GM12878 (cell line): ENCODE measurements around the gene TOX2. TPM values are rescaled to one million over a fixed set of nuclear protein-coding genes. Genes with fewer than 3 reads are reported as not detected.

Experiments used
- FOXM1 ChIP-seq: IDR thresholded peaks from 2 replicates; pipeline ENCODE4 v1.6.1; 2012; ENCODE audit warnings: low read depth, mild to moderate bottlenecking, inconsistent platforms, low read length, moderate library complexity
- PRDM15 ChIP-seq: fragments of 450-650 bp; formaldehyde crosslinking; IDR thresholded peaks from 2 replicates; pipeline ENCODE4 v1.4.0; 2020; ENCODE audit warnings: mild to moderate bottlenecking, moderate library complexity
- polyA plus RNA-seq, 11 experiments: library from polyadenylated mRNA; depleted of rRNA in 4 of 11; unstranded in 6 of 11; stranded (reverse) in 5 of 11; fragments of >200 nt; fragmentation: Nextera tagmentation in 4 of 11; fragmentation: Illumina TruSeq in 1 of 11; extraction: Ambion mirVana in 4 of 11; extraction: Trizol in 1 of 11; gene quantifications; 1 replicate in 1 of 11; 2 replicates in 10 of 11; pipeline versions ENCODE4 v1.2.1 to v1.2.3, GENCODE V29; 2011 to 2016; ENCODE audit warnings: inconsistent platforms in 2 of 11, missing spikeins in 2 of 11, low read depth in 1 of 11
- total RNA-seq, 4 experiments: library from RNA; depleted of rRNA in 3 of 4; stranded (reverse); fragments of >200 nt in 3 of 4; fragmentation: Illumina TruSeq in 1 of 4; extraction: Trizol in 1 of 4; gene quantifications; 2 replicates each; pipeline versions ENCODE4 v1.2.1 to v1.2.3, GENCODE V29; 2013 to 2021
- TF ChIP-seq, protein P1 (sequence below): fragments of 450-650 bp; IDR thresholded peaks from 2 replicates; pipeline ENCODE4 v1.6.1; 2017; ENCODE audit warnings: mild to moderate bottlenecking, moderate library complexity

Gene TOX2
- total and polyA plus RNA-seq, 10 of the 15 experiments (the other 5 are each of a cell fraction or from before 2014, with no cell fraction given): 2.6 to 40.5 (median 7.9) TPM

GRCh38 chr20:44115181-44115580, 200.5 kb downstream of the TOX2 start (continued):
- TF ChIP-seq PRDM15 (CRISPR knock-in tag) (no peak), FOXM1 (no peak)
- TF ChIP-seq, protein P1, sequence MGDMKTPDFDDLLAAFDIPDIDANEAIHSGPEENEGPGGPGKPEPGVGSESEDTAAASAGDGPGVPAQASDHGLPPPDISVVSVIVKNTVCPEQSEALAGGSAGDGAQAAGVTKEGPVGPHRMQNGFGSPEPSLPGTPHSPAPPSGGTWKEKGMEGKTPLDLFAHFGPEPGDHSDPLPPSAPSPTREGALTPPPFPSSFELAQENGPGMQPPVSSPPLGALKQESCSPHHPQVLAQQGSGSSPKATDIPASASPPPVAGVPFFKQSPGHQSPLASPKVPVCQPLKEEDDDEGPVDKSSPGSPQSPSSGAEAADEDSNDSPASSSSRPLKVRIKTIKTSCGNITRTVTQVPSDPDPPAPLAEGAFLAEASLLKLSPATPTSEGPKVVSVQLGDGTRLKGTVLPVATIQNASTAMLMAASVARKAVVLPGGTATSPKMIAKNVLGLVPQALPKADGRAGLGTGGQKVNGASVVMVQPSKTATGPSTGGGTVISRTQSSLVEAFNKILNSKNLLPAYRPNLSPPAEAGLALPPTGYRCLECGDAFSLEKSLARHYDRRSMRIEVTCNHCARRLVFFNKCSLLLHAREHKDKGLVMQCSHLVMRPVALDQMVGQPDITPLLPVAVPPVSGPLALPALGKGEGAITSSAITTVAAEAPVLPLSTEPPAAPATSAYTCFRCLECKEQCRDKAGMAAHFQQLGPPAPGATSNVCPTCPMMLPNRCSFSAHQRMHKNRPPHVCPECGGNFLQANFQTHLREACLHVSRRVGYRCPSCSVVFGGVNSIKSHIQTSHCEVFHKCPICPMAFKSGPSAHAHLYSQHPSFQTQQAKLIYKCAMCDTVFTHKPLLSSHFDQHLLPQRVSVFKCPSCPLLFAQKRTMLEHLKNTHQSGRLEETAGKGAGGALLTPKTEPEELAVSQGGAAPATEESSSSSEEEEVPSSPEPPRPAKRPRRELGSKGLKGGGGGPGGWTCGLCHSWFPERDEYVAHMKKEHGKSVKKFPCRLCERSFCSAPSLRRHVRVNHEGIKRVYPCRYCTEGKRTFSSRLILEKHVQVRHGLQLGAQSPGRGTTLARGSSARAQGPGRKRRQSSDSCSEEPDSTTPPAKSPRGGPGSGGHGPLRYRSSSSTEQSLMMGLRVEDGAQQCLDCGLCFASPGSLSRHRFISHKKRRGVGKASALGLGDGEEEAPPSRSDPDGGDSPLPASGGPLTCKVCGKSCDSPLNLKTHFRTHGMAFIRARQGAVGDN: no peak
